HG03175 (cell line): ENCODE measurements around the gene STAC.
A peak's percentile ranks its signal among the peaks of the same experiment; 100 is the strongest.

Experiments used
- ATAC-seq: cut with Tn5 transposase; IDR thresholded peaks from one replicate; pipeline ENCODE4 v1.9.1; 2021; ENCODE audit warnings: mild to moderate bottlenecking, moderate library complexity; ENCODE audit not compliant: unreplicated experiment

Gene STAC

DNA sequence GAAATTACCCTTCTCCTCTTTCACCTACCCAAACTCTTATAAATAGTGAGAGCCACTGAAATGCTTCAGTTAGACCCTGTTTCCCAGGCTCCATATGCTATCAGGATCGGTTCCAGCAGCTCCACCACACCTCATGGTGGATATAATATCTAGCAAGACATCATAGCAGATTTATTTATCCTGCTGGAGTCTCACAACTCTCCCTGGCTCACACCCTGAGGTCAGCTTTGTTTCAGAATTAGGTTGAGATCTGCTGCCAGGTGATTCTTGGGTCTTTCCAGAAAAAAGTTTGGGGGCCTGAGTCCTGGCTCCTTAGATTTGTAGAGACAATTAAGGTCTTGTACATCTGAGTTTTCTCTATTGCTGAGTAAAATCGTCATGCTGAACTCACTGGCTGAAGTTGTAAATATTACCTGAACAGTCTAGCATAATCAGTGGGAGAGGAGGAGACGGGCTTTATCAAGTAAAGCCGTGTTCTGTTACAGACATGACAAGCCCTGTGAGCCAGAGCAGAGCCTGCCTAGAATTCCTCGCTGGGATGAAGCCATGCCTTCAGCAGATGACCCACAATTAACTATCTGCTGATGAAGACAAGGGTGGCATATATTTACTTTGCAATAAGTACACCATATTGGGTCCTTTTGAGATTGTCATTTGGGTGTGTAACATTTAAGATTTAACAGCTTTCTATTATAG, 131.6 kb downstream of the STAC start:
- ATAC-seq, result no peak

DNA sequence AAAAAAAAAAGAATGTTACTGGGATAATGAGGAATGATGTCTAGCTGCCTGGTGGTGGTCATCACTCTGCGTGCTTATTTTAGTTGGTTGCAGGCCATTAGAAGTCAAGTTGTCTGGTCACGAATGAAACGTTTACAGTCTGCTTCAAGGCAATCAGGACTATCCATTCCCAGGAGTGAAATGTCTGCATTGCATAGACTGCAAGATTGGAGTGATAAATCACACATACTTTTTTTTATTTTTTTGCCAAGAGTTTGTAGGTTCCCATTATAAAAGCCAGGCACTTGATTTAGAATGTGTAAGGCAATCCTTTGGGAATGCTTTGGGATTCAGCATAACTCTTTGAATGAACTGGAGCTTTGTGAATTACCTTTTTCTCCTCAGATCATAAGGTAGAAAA, 132.3 kb downstream of the STAC start:
- ATAC-seq, result no peak

DNA sequence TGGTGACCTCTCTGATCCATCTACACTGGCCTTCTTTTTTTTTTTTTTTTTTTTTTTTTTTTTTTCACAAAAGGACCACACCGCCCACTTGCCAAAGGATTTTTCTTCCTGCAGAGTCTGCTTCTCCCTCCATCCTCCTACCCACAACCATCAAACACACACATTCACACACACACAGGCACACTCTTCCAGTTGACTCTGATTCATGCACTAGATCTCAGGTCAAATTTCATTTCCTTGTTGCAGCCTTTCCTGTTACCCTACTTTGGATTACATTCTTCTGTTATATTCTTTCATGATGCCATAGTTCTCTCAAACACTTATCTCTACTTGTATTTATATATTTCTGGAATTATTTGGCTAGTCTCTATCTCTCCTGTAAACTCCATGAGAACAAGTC, 133.9 kb downstream of the STAC start:
- no peak for ATAC-seq

DNA sequence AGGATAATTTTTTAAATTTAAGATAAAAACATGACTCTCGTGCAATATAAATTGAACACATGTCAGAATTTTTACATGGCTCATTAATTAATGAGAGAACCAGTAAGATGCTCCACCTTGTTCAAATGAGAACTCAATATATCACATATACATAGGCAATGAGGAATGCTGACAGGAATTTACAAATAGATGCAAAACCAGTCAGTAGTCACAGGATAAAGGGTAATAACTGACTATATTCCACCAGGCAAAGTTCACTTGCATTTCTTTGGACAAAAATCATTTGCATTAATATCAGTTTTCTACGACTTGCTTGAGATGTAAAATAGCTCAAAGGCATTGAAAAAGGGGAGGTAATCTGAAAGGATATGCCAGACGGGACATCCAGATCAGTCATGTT, 139.4 kb downstream of the STAC start:
- ATAC-seq, result no peak

DNA sequence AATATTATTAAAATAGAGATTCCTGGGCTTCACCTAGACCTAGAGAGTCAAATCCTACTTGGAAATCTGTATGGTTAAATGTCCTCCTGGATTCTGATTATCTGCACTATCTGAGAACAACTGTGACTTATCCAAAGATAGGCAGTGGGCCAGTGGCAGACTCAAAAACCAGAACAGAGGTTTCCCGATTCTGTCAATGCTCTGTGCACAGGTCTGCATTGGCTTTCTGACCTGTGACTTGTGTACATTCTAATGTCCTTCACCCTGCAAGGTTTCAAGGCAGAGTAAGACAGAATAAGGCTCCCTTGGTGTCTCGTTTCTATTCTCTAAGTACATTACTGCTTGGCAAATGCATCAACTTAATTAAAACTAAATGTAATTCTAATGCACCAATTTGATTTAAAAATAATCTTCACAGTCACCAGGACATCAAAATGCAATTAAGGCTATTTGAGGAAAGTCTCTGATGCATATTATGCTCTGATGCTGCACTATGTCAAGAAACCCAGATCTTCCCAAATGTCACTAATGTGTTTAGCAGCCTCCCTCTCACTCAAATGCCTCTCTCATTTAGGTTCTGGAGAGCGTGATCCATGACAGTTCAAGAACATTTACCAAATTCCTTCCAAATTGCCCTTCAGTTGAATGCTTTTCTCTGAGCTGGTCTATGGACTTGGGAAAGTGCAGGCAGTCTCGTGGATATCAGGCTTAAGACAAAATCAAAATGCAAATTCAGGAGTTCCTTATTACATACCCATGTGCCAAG, 140.1 kb downstream of the STAC start:
- no peak for ATAC-seq

DNA sequence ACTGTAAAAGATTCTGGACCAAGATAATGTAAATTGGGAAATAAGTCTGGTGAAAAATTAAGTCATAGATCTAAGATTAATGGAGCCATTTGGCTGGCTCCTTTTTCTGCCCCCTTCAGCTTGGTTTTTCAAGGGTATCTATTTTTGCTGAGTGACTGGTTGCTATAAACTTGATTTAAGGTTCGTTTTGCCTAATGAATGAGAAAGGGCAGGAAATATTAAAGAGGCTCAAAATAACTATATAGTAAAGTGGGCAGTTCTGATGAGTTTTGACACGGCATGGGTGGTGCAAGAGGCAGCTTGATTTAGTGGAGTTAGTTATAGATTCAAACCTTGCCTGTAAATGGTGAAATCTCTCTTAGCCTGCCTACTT, 140.7 kb downstream of the STAC start:
- no peak for ATAC-seq

DNA sequence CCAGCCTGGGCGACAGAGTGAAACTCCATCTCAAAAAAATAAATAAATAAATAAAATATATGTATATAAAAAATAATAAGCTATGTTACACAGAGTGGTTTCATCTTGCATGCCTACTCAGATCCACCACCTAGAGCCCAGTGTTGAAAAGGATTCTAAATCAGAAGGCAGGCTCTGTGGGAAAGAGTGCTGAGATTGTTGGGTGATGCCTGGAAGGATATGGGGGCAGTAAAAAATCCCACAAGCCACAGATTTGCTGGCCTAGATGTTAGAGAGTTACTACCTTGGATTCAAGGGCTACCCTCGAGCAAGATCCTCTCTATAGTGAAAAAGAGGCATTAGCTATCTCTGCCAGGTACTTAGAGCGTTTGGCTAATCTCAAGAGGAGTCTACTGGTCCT, 144.3 kb downstream of the STAC start:
- ATAC-seq, result no peak

DNA sequence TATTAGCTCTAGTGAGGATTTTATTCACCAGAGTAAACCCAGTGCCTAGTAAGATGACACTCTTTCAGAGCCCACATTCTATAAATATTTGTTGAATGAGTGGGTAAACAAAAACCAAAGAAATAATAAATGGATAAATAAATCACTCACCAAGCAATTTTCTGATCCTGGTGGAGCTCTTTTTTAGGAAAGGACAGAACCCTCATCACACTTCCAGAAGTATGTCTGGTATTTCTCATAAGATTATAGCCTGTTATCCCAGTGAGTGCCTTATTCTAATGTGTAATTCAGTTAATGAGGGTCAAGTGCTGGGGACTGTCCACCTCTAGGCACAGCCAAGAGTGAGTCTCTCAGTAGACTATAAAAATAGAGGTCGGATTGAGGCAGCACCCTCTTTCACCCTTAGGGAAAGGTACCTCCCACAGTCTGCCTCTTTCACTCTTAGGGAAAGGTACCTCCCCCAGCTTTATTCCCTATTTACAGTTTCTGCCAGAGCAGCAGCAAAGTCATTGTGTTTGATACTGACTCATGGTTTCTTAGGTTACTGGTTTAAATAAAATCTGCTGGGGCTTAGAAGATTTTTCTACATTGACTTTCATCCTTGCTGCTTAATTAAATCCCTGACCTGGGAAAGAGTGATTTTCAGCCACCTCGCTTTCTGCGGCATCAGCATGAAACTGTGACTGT, 145.0 kb downstream of the STAC start:
- ATAC-seq, result no peak

DNA sequence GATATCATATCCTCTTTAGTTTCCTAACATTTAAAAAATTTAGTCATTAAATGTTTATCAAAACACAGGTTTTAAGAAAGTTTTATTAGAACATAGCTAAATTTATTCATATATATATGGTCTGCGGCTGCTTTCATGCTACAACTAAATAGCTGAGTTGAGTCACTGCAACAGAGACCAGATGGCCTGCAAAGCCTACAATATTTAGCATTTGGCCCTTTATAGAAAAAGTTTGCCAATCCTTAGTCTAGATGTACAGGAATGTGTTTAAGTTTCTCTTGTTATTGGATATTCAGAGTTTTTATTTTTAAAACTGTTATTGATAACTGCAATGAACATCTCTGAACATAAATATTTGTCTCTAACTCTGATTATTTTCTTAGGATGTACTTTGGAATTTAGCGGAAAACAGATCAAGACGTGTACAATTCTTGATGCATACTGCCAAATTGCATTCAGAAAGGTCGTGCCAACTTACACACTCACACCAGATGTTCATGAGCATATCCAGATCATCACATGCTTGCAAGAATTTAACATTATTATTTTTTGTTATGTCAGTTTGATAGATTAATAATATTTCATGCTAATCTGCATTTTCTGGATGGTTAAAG, 157.9 kb downstream of the STAC start:
- ATAC-seq, result no peak

DNA sequence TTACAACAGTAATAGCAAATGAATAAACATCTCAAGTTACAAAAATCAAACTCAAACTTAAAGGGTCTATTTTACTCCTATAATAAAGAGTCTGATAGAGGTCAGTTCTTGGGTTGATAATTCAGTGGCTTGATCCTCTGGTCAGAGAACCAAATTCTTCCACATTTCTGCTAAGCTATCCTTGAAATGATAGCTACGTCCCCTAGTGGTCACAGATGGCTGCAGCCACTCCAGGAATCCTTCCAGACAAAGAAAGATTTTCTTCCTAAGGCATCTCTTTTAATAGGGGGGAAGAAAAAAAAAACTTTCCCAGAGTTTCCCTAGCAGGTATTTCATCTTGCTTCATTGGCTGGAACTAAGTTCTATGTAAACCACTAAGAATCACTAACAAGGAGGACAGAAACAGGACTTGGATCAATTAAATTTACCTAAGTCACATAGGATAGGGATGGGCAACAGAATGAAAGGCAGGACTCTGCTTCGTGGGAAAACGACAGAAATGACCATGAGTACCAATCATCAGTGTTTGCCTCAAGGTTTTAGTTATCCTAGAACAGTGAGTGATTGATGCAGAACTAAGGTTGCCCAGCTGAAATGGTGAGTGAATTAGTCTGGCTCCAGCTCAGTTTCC, 160.7 kb downstream of the STAC start:
- ATAC-seq, result no peak

DNA sequence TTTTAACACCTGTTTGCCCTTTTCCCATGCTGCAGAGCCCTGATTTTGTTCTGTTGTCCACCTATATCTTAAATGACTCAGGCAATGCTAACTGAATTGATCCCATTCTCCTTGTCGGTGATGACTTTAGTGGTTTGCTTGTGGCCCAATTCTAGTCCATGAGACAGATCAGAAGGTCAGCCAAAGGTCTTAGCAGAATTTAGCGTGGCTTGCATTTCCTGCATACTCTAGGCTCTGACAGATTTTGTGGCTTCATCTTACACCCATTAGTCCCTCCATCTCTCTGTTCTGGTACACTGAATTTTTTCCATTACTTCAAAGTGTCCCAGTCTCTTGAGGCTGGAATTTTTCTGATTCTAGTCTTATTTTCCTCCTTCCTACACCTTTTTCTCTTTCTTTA, 161.9 kb downstream of the STAC start:
- no peak for ATAC-seq

DNA sequence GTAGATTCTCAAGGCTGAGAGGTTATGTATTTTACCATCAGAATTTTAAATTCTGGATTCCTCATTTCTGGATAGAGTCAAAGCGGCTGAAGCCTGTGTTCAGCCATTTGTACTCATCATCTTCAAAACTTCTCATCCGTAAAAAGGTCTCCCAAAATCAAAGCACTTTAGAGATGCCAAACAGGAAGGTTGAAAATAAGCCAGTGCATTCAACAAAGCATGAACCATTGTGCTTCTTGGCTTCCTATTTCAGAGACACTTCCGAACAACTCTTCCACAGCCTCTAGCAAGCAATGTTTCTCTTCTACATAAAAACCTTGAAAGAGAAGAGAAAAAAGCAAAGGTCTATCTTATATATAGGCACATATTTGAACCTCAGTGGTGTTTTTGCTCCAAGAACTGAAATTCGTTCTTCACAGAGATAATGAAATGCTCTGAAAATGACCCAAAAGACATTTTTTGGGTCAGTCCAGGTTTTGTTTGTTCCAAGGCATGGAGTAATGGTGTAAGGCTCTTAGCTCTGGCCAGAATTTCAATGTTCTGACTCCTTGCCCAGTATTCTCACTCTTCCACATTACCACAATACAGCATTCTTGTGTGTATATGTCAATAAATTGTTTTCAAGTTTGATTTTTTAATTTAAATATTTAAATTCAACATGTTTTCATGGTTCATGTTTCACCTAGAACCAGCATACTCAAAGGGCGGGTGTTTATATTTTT, 163.1 kb downstream of the STAC start:
- no peak for ATAC-seq

DNA sequence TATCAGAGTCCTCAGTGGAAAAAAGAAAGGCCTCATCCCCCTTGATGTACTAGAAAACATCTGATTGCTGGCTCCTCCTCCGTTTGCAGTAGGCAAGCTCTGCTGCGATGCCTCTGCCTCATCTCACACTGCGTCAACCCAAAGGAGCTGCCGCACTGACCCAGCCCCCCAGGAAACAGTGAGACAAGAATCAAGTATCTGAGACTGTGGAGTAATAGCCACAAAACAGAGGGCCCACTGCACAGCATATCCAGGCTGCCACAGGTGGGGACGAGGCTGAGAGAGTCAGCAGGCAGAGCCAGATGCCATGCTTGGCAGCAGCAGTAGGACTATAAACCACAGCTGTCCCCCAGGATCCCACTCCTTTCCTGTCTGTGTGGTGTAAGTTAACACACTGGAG, 165.9 kb downstream of the STAC start:
- ATAC-seq, result no peak

DNA sequence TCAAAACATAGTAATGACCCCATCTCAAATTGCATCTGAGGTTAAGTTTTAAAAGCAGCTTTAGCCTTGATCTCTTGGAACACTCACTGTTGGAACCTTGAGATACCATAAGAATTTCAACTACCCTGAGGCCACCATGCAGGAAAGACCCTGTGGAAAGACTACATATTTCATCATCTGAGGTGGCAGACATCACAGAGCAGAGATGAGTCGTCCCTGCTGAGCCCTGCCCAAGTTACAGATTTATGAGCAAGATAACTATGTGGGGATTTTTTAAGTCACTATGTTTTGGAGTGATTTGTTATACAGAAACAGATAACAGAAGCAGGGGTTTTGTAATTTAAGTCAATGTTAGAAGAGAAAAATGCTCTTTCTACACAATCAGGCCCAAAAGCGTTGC, 168.4 kb downstream of the STAC start:
- no peak for ATAC-seq

DNA sequence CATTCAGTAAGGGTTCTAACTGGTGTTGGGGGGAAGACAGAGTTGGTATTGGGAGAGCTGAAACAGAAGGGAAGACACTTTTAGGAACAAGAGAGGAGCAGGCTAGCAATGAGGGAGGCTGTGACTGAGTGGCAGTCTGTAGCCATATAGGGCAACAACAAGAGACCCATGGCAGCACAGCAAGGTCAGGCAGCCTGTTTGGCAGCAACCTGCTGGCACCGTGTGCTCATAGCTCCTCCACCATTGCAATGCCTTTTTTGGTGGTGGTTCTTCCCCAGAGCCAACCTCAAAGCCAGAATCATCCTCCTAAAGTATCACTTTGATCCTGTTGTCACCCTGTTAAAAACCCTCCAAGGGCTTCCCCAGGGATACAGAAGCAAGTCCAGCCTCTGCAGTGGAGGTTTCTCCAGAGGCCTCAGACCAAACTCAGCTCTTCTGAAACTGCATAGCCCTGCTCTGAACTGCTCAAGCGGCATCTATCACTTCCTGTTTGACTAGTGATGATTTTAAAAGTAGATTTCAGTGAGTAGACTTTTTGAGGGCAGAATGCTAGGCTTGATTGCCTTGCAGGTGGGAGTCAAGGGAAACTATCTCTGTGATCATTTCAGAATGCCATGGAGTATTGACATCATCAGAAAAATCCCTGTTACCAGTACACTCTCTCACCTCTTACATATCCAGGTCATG, 176.9 kb downstream of the STAC start:
- peak; percentile 80 for ATAC-seq

DNA sequence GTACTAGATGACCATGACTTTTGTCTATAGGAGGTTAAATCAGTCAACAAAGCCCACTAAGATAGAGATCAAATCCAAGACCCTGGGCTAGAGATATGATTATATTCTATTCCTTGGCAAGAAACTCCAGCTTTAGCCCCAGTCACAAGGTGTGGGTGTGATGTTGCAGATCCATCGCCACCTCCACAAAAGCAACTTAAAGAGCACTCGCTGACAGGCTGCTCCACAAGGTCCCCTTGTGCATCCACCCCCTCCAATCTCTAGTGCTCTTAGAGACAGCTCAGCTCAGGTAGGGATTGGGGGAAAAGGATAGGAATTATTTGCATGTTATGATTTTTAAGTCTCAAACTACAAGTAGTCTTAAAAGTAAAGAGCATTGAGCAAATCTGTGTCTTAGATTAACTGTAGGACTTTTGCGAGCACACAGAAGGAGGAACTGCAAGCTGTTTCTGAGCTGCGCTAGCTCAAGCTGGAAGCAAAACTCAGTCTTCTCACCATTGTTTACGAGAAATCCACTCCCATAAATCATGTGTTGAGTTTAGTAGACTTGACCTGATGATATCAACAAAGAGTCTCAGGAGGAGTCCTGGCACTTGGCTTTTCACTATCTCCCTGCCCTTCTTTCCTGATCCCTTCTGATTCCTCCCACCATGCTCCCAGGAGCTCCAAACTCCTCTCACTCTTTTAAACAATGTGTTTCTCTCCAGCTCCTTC, 177.6 kb downstream of the STAC start:
- ATAC-seq, result peak; percentile 10

DNA sequence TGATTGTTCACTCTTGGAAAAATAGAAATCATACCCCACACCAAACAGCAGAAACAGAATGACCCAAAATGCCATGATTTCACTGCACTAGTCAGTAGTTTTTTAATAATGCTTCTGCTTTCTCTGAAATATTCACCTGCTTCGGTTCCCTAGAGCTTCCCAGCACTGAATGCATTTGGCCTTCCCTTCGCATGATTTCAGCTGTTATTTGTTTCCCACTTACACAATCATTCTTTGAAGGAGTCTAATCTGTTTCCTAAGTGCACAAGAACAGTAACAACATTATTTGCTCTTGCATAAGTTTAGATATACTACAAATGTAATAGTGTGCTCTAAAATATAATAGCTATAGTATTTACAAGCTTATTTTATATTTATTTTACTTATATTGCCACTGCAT, 178.7 kb downstream of the STAC start:
- ATAC-seq, result no peak

DNA sequence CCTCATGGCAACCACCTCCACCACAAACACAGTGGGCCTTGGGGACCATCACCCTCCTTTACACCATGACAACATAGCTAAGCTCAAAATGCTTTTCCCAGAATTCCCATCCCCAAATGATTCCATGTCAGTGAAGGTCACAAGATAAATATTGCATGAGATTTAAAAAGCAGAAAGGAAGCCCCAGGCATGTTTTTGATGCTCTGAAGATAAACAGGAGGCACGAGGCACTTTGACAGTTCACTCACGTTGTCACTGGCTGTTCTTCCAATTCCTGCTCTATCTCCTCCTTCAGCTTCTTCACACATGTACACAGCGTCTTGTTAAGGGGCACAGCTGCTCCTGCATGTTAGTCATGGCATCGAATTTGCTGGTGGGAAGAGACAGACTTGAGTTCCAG, 180.4 kb downstream of the STAC start:
- no peak for ATAC-seq

DNA sequence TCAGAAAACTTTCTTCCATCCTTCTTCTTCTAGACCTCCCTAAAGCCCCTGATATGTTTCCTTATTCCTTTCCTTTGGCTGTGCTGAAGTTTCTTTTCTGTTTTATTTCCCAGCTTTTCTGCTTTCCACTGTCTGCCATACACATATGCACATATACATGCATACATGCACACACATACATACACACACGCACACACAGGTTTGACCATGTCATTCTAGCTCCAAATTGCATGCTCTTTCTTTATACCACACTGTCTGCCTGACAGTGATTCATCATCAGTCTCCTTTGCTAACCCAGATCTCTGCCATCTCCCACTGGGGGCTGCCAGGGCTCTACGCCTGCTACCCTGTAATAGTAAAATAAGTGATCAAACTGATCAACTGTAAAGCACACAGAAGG, 181.3 kb downstream of the STAC start:
- ATAC-seq, result no peak
